Ovary (tissue), 9 donors: Measurements from ENCODE around the gene INVS. TPM values are rescaled to one million over a fixed set of nuclear protein-coding genes. Genes with fewer than 3 reads are reported as not detected.

Source experiments
- DNase-seq, 5 donors: peaks; one replicate each; pipeline ENCODE4 v3.0.0-alpha.2; 2019 to 2020
- H3K27ac ChIP-seq, 2 donors: fragments of 200-600 bp; one replicate each; pipeline versions ENCODE4 v1.5.1 to v1.8.0; 2019 to 2022
- H3K27me3 ChIP-seq: fragments of 200-600 bp; one replicate; pipeline ENCODE4 v1.8.0; 2022
- H3K36me3 ChIP-seq: fragments of 200-600 bp; sonication (generic); one replicate; pipeline ENCODE4 v1.5.1; 2019
- H3K4me1 ChIP-seq: one replicate; pipeline ENCODE4 v1.8.1; 2013; ENCODE audit warnings: mild to moderate bottlenecking, moderate library complexity; ENCODE audit not compliant: insufficient read depth
- H3K4me3 ChIP-seq: fragments of 200-600 bp; sonication (generic); one replicate; pipeline ENCODE4 v1.5.1; 2017
- H3K9me3 ChIP-seq, 2 donors: fragments of 200-600 bp in 1 of 2; sonication (generic) in 1 of 2; one replicate each; pipeline versions ENCODE4 v1.5.1 to v1.8.1; 2013 to 2019; ENCODE audit warnings: mild to moderate bottlenecking in 1 of 2, moderate library complexity in 1 of 2
- CTCF ChIP-seq, 3 donors: fragments of 450-650 bp in 2 of 3; fragments of 200-600 bp in 1 of 3; IDR thresholded peaks; one replicate each; pipeline versions ENCODE4 v1.5.1 to v1.8.0; 2016 to 2022; ENCODE audit warnings: antibody characterized with exemption in 3 of 3, mild to moderate bottlenecking in 1 of 3
- EP300 ChIP-seq: sonication (generic); formaldehyde crosslinking; IDR thresholded peaks from one replicate; pipeline ENCODE4 v1.6.1; 2017; ENCODE audit warnings: antibody characterized with exemption
- POLR2A ChIP-seq: fragments of 450-650 bp; IDR thresholded peaks from one replicate; pipeline ENCODE4 v1.6.1; 2017; ENCODE audit warnings: antibody characterized with exemption, mild to moderate bottlenecking, moderate library complexity
- WGBS, 3 donors: extraction: QIAGEN DNeasy Blood & Tissue Kit in 1 of 3; methylation state at CpG; one replicate each; pipeline versions ENCODE4 v1.1.5 to v1.1.7; 2013 to 2017; 5-methylcytosine and 5-hydroxymethylcytosine counted together
- intact Hi-C, 4 donors: fragments of 100-400 bp; cut with DNase I; formaldehyde crosslinking; loops; one replicate each; pipeline versions ENCODE4 v1.11.0 to v1.15.1; 2022 to 2023
- polyA plus RNA-seq, 2 donors: library from polyadenylated mRNA; stranded (reverse); fragments of 200-250 nt in 1 of 2; fragments of 350-450 nt in 1 of 2; fragmentation: Illumina TruSeq in 1 of 2; extraction: RNeasy Lipid Tissue Mini Kit (QIAGEN cat#74804) in 1 of 2; gene quantifications; one replicate each; pipeline ENCODE4 v1.2.3, GENCODE V29; 2013 to 2014
- total RNA-seq, 7 donors: library from RNA; depleted of rRNA in 2 of 7; stranded (reverse); fragments of >200 nt in 2 of 7; fragmentation: NEBNext Ultra II Directional in 3 of 7; extraction: Animal tissue kit (Norgen Biotek cat#: 25700) in 3 of 7; gene quantifications; one replicate each; pipeline versions ENCODE4 v1.1.0 to v1.2.4, GENCODE V29; 2016 to 2023
- donor health status: DM: no; HTN: no; CAD: no; lungs with moderate emphysema.
- donor health status: DM: no; HTN: no; CAD: no.
- donor health status: Bipolar disorder and iron deficiency.
- donor health status: DM: yes; HTN: yes; CAD: no.
- donor health status: DM: no; HTN: no; CAD: no.
- donor health status: DM: yes; HTN: yes; CAD: no.

INVS gene
- total and polyA plus RNA-seq, 9 donors: 7.7 to 28.4 (median 22.9) TPM

- Histone ChIP-seq H3K27ac (no peak overlapping the region), H3K9me3 (peaks cover 0 to under 1% of the 10 kb centered on the region in 2 donors), H3K36me3 (no peaks in the 10 kb centered on the region), H3K4me1 (no peaks in the 10 kb centered on the region), H3K4me3 (no peak overlapping the region), H3K27me3 (no peaks in the 10 kb centered on the region)
- no peak for TF ChIP-seq POLR2A
- no peak for TF ChIP-seq CTCF (IDR thresholded peaks at IDR 0.05)
- TF ChIP-seq EP300: no peak
- no peak for DNase-seq
- intact Hi-C loops: no loop called here
- 97 to 98% (median 98%) methylated on average over 4 of the region's 4 CpGs for WGBS, 3 donors
Observed at GRCh38 chr9:100282388-100282719, 183.3 kb downstream of the INVS start.

- no peaks in the 10 kb centered on the region for H3K4me1 ChIP-seq
- DNase-seq: no peak
- intact Hi-C loops: no loop called here
- no peaks in the 10 kb centered on the region for H3K27me3 ChIP-seq
- no peak overlapping the region for H3K4me3 ChIP-seq
- H3K36me3 ChIP-seq: peaks cover 3% of the 10 kb centered on the region
- H3K9me3 ChIP-seq: peaks cover 0 to 9% of the 10 kb centered on the region in 2 donors
- H3K27ac ChIP-seq: no peak overlapping the region
- whole genome bisulfite sequencing, 3 donors: 73 to 75% (median 75%) methylated on average over 7 of the region's 7 CpGs
- no peak for TF ChIP-seq POLR2A
- no peak for TF ChIP-seq EP300
- TF ChIP-seq CTCF (IDR thresholded peaks at IDR 0.05): no peak
Observed at GRCh38 chr9:100284247-100284646, 185.2 kb downstream of the INVS start.

- H3K36me3 ChIP-seq: peaks cover 3% of the 10 kb centered on the region
- no peaks in the 10 kb centered on the region for H3K4me1 ChIP-seq
- H3K27me3 ChIP-seq: no peaks in the 10 kb centered on the region
- no peak overlapping the region for H3K27ac ChIP-seq
- H3K4me3 ChIP-seq: no peak overlapping the region
- intact Hi-C loops: no loop called here
- peaks cover 0 to 9% of the 10 kb centered on the region in 2 donors for H3K9me3 ChIP-seq
- DNase-seq: no peak
- TF ChIP-seq CTCF (IDR thresholded peaks at IDR 0.05): no peak
- no peak for TF ChIP-seq EP300
- no peak for TF ChIP-seq POLR2A
Observed at GRCh38 chr9:100285080-100285479, 186.0 kb downstream of the INVS start.

GRCh38 chr9:100285601-100286000 is 186.6 kb downstream of the INVS start:
- Histone ChIP-seq H3K27ac (no peak overlapping the region), H3K36me3 (peaks cover 3% of the 10 kb centered on the region), H3K4me3 (no peak overlapping the region), H3K9me3 (peaks cover 0 to 9% of the 10 kb centered on the region in 2 donors), H3K27me3 (no peaks in the 10 kb centered on the region), H3K4me1 (no peaks in the 10 kb centered on the region)
- intact Hi-C loops: no loop called here
- no peak for DNase-seq
- TF ChIP-seq EP300 (no peak), POLR2A (no peak), CTCF (IDR thresholded peaks at IDR 0.05) (no peak)
- 96 to 97% (median 97%) methylated on average over 7 of the region's 7 CpGs for WGBS, 3 donors

GRCh38 chr9:100286257-100286656 is 187.2 kb downstream of the INVS start:
- DNase-seq: no peak
- WGBS, 3 donors: 97% methylated on average over 6 of the region's 6 CpGs
- Histone ChIP-seq H3K27me3 (no peaks in the 10 kb centered on the region), H3K27ac (no peak overlapping the region), H3K36me3 (peaks cover 3% of the 10 kb centered on the region), H3K9me3 (peaks cover 0 to 9% of the 10 kb centered on the region in 2 donors), H3K4me1 (no peaks in the 10 kb centered on the region), H3K4me3 (no peak overlapping the region)
- intact Hi-C loops: no loop called here
- TF ChIP-seq POLR2A (no peak), CTCF (IDR thresholded peaks at IDR 0.05) (no peak), EP300 (no peak)
